NCI-H1092 treated with DMSO at 0.1 percent for 48 hours (cell line): ENCODE measurements around the gene PHACTR1.

ENCODE experiments used
- DNase-seq: peaks from one replicate; lab custom pipeline; 2025; lab: John Stamatoyannopoulos, UW

Gene PHACTR1

GRCh38 chr6:13267142-13267651 lies 550.6 kb downstream of the PHACTR1 start:
- no peak for DNase-seq

GRCh38 chr6:13268913-13269518 lies 552.4 kb downstream of the PHACTR1 start:
- no peak for DNase-seq

- no peak for DNase-seq
Observed at GRCh38 chr6:13272131-13273046, 555.8 kb downstream of the PHACTR1 start.

- DNase-seq: no peak
Observed at GRCh38 chr6:13273202-13273930, 556.8 kb downstream of the PHACTR1 start.

- no peak for DNase-seq
Observed at GRCh38 chr6:13273931-13274706, 557.6 kb downstream of the PHACTR1 start.

GRCh38 chr6:13274707-13275434 lies 558.3 kb downstream of the PHACTR1 start:
- no peak for DNase-seq

GRCh38 chr6:13275435-13275989 lies 558.9 kb downstream of the PHACTR1 start:
- DNase-seq: no peak

DNA sequence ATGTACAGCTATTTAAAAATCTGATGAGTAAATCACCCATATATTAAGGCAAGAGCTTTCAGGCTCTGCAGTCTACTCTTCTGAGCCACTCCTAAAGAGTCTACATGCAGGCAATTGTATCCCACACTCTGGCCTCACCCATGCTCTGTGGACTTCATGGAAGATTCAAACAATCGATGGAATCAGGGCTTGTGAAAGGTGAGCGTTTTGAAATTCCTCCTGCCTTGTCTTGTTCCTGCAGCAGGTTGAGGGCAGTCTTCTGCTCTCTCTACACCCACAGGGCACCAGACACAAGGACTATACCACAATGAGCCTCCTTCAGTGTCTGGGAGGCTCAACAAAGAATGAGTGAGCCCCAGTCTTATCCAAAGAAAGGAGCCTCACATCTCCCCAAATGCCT lies 560.7 kb downstream of the PHACTR1 start:
- no peak for DNase-seq

DNA sequence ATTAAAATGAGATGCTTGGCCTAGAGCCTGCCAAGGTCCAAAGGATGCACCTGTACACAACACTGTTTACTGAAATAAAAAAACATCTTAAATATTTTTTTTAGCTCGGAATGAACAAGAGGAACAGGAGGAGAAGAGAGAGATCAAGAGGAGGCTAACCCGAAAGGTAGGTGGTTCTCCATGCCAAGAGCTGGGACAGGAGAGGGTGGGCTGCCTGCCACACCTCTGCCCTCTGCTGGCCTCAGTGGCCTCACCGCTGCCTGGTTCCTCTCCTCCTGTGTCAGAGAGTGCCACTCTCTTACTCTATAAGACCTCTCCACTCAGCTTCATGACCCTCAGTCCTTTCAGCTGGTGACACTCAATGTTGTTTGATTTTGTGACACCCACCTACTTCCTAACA lies 561.6 kb downstream of the PHACTR1 start:
- no peak for DNase-seq

GRCh38 chr6:13278991-13279390 lies 562.4 kb downstream of the PHACTR1 start:
- DNase-seq: no peak

DNA sequence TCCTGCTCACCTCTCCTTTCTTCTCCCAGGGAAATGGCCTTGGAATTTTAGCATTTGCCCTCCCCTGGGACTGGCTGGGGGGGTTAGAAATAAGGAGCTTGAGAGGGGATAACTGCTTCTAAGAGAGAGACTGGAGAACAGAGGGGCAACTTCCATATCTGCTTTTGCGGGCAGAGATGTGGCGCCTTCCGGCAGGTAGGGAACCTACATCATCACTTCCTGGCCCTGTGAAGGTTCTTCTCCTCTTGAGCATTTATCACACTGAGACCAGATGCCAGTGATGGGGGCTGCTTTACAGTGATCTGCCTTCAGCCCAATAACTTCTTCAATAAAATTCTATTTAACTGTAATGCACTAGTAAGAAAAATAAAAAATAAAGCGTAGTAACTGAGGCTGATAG lies 563.7 kb downstream of the PHACTR1 start:
- no peak for DNase-seq

- no peak for DNase-seq
Observed at GRCh38 chr6:13281686-13282085, 565.1 kb downstream of the PHACTR1 start.

GRCh38 chr6:13282393-13283069 lies 566.0 kb downstream of the PHACTR1 start:
- DNase-seq: no peak

- DNase-seq: no peak
Observed at GRCh38 chr6:13283331-13283730, 566.8 kb downstream of the PHACTR1 start.

GRCh38 chr6:13284646-13285045 lies 568.1 kb downstream of the PHACTR1 start:
- DNase-seq: no peak

- no peak for DNase-seq
Observed at GRCh38 chr6:13285705-13286104, 569.1 kb downstream of the PHACTR1 start.

DNA sequence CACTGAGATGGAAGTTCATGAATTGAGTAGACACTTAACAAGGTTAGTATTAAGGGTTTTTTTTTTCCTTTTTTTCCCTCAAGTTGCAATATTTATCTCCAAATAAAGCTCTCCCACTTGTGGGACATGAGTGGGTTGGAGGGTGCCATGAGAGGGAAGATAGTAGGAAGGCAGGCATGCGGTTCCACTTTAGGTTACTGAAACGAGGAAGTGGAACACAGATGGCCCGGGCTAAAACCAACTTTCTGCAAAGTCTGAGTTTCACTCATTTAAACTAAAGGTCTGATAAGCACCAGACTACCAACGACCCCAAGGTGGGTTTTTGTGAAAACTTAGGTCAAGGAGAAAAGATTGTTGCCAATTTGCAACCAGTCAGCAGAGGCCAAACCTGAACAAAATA lies 569.6 kb downstream of the PHACTR1 start:
- DNase-seq: no peak

GRCh38 chr6:13287104-13287503 lies 570.5 kb downstream of the PHACTR1 start:
- no peak for DNase-seq

DNA sequence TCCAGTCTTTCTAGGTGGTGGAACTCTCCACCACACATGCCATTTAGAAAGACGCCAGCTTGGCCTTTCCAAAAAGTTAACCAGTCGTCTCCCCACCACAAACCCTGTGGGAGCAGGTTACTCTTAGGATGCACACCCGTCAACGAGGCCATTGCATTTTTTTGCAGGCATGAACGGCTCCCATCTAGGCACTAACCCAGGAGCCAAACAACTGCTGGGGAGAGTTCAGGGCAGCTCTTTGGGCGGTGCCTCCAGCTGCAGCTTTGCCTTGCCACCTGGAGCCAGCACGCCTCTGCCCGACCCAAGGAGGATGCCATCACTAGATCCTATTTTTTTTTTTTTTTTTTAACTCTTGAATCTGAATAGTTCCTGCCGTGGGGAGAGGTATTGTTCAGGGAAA lies 571.9 kb downstream of the PHACTR1 start:
- DNase-seq: no peak

- no peak for DNase-seq
Observed at GRCh38 chr6:13288969-13289391, 572.4 kb downstream of the PHACTR1 start.
